Hepatocyte (in vitro differentiated cells): ENCODE data around the gene POLD4. TPM values are rescaled to one million over a fixed set of nuclear protein-coding genes. Genes with fewer than 3 reads are reported as not detected.

Experiments
- DNase-seq: peaks from one replicate; pipeline ENCODE4 v3.0.0-alpha.2; 2016; ENCODE audit warnings: low spot score
- H2AFZ ChIP-seq: fragments of 200-600 bp; sonication (generic); 2 replicates; pipeline ENCODE4 v1.6.0; 2016; ENCODE audit warnings: antibody characterized with exemption, mild to moderate bottlenecking
- H3K27ac ChIP-seq: fragments of 200-600 bp; sonication (generic); 2 replicates; pipeline ENCODE4 v1.5.1; 2016; ENCODE audit warnings: mild to moderate bottlenecking
- H3K27me3 ChIP-seq: fragments of 200-600 bp; sonication (generic); 2 replicates; pipeline ENCODE4 v1.6.1; 2016
- H3K36me3 ChIP-seq: fragments of 200-600 bp; sonication (generic); replicated peaks from 2 replicates; pipeline ENCODE4 v1.5.1; 2016; ENCODE audit warnings: low read depth; ENCODE audit not compliant: insufficient read depth
- H3K4me1 ChIP-seq: fragments of 200-600 bp; sonication (generic); 2 replicates; pipeline ENCODE4 v1.5.1; 2016; ENCODE audit warnings: mild to moderate bottlenecking, moderate library complexity; ENCODE audit not compliant: insufficient read depth
- H3K4me2 ChIP-seq: fragments of 200-600 bp; sonication (generic); 2 replicates; pipeline ENCODE4 v1.6.0; 2016
- H3K4me3 ChIP-seq: fragments of 200-600 bp; sonication (generic); 2 replicates; pipeline ENCODE4 v1.5.1; 2016; ENCODE audit warnings: mild to moderate bottlenecking
- H3K79me2 ChIP-seq: fragments of 200-600 bp; sonication (generic); 2 replicates; pipeline ENCODE4 v1.6.0; 2017; ENCODE audit warnings: mild to moderate bottlenecking
- H3K9me2 ChIP-seq: fragments of 200-600 bp; sonication (generic); replicated peaks from 2 replicates; pipeline ENCODE4 v1.6.0; 2017; ENCODE audit warnings: mild to moderate bottlenecking; ENCODE audit not compliant: insufficient read depth
- H3K9me3 ChIP-seq: fragments of 200-600 bp; sonication (generic); 2 replicates; pipeline ENCODE4 v1.5.1; 2016; ENCODE audit warnings: low read depth, mild to moderate bottlenecking
- H4K20me1 ChIP-seq: fragments of 200-600 bp; sonication (generic); 2 replicates; pipeline ENCODE4 v1.6.0; 2016; ENCODE audit warnings: mild to moderate bottlenecking; ENCODE audit not compliant: insufficient read depth, poor library complexity, severe bottlenecking
- CTCF ChIP-seq: fragments of 200-600 bp; sonication (generic); IDR thresholded peaks from 2 replicates; pipeline ENCODE4 v1.5.1; 2016; ENCODE audit warnings: antibody characterized with exemption, mild to moderate bottlenecking; ENCODE audit not compliant: poor library complexity
- EZH2 ChIP-seq: fragments of 200-600 bp; sonication (generic); IDR thresholded peaks from 2 replicates; pipeline ENCODE4 v1.6.1; 2016; ENCODE audit warnings: antibody characterized with exemption, mild to moderate bottlenecking, borderline replicate concordance
- EZH2phosphoT487 ChIP-seq: fragments of 200-600 bp; sonication (generic); IDR thresholded peaks from one replicate; pipeline ENCODE4 v1.6.1; 2018; ENCODE audit warnings: antibody characterized with exemption, mild to moderate bottlenecking, low read depth, moderate library complexity; ENCODE audit not compliant: unreplicated experiment, severe bottlenecking
- WGBS: methylation state at CpG from one replicate; pipeline ENCODE4 v1.1.6; 2016; ENCODE audit warnings: low lambda C conversion rate; ENCODE audit errors: missing lambda C conversion rate; 5-methylcytosine and 5-hydroxymethylcytosine counted together
- polyA plus RNA-seq: library from polyadenylated mRNA; unstranded; fragments of >200 nt; fragmentation: Nextera tagmentation; extraction: Ambion mirVana; gene quantifications from 2 replicates; pipeline ENCODE4 v1.2.1, GENCODE V29; 2016
- total RNA-seq: library from RNA; depleted of rRNA; stranded (reverse); fragments of >200 nt; gene quantifications from 2 replicates; pipeline ENCODE4 v1.2.3, GENCODE V29; 2014

Gene POLD4
- total and polyA plus RNA-seq, 2 experiments from 2014 or later, result 74.4 to 97.4 TPM

- Histone ChIP-seq H3K4me1 (peaks cover 76% of the 10 kb centered on the region), H4K20me1 (no peaks in the 10 kb centered on the region), H3K4me2 (peak overlapping the region; percentile 91), H2AFZ (no peak overlapping the region), H3K9me3 (no peaks in the 10 kb centered on the region), H3K27ac (peak overlapping the region; percentile 99), H3K4me3 (no peak overlapping the region), H3K36me3 (no peaks in the 10 kb centered on the region), H3K27me3 (no peaks in the 10 kb centered on the region), H3K9me2 (no peaks in the 10 kb centered on the region), H3K79me2 (peaks cover 30% of the 10 kb centered on the region)
- DNase-seq, result peak; percentile 77
- WGBS, result 42% methylated on average over 5 of the region's 8 CpGs
- no peak for TF ChIP-seq EZH2
- peak; percentile 30 for TF ChIP-seq CTCF
Measured at GRCh38 chr11:67371189-67371910, 18.0 kb upstream of the POLD4 start.

- Histone ChIP-seq H3K27me3 (no peaks in the 10 kb centered on the region), H3K4me3 (no peak overlapping the region), H3K9me2 (no peaks in the 10 kb centered on the region), H4K20me1 (no peaks in the 10 kb centered on the region), H2AFZ (no peak overlapping the region), H3K9me3 (no peaks in the 10 kb centered on the region), H3K27ac (peak overlapping the region; percentile 99), H3K4me1 (peaks cover 83% of the 10 kb centered on the region), H3K36me3 (no peaks in the 10 kb centered on the region), H3K4me2 (peak overlapping the region; percentile 91), H3K79me2 (peaks cover 30% of the 10 kb centered on the region)
- DNase-seq, result peak; percentile 84
- TF ChIP-seq CTCF (no peak), EZH2phosphoT487 (no peak)
- 48% methylated on average over 13 of the region's 14 CpGs for WGBS
Measured at GRCh38 chr11:67370351-67371076, 17.2 kb upstream of the POLD4 start.

- TF ChIP-seq EZH2 (no peak), EZH2phosphoT487 (no peak), CTCF (no peak)
- peaks cover 81% of the 10 kb centered on the region for H3K4me1 ChIP-seq
- WGBS, result 34% methylated on average over 9 of the region's 12 CpGs
- no peaks in the 10 kb centered on the region for H3K9me2 ChIP-seq
- H3K4me3 ChIP-seq, result no peak overlapping the region
- H3K4me2 ChIP-seq, result peak overlapping the region; percentile 91
- H3K9me3 ChIP-seq, result no peaks in the 10 kb centered on the region
- no peaks in the 10 kb centered on the region for H3K36me3 ChIP-seq
- peaks cover 32% of the 10 kb centered on the region for H3K79me2 ChIP-seq
- H2AFZ ChIP-seq, result no peak overlapping the region
- no peaks in the 10 kb centered on the region for H4K20me1 ChIP-seq
- H3K27ac ChIP-seq, result peak overlapping the region; percentile 99
- no peaks in the 10 kb centered on the region for H3K27me3 ChIP-seq
- DNase-seq, result peak; percentile 71
Measured at GRCh38 chr11:67369801-67370284, 16.5 kb upstream of the POLD4 start.
